ENCODE results near the gene CEBPE.
"Not testable (repeated sequence)": the region's sequence is repeated elsewhere in the genome, so short reads cannot be mapped to it uniquely, and the experiment has no call there.

The CEBPE gene

GRCh38 chr14:23120541-23121251, 1.6 kb upstream of the CEBPE start:
- DNase-seq, result peak; percentile 80

- no peak for DNase-seq
These were observed 590 bp upstream of the CEBPE start for GRCh38 chr14:23119363-23120327.

GRCh38 chr14:23117371-23118020, 1.6 kb downstream of the CEBPE start:
- no peak for DNase-seq

- no peak for DNase-seq
These were observed 3.1 kb downstream of the CEBPE start for GRCh38 chr14:23115918-23116317.

- DNase-seq, result peak; percentile 97
These were observed 3.9 kb downstream of the CEBPE start for GRCh38 chr14:23115039-23115731.

- no peak for DNase-seq
These were observed 4.4 kb downstream of the CEBPE start for GRCh38 chr14:23114669-23115038.

- no peak for DNase-seq
These were observed 5.0 kb downstream of the CEBPE start for GRCh38 chr14:23114120-23114458.

- DNase-seq, result no peak
These were observed 5.5 kb downstream of the CEBPE start for GRCh38 chr14:23113431-23114119.

- DNase-seq, result no peak
These were observed 6.5 kb downstream of the CEBPE start for GRCh38 chr14:23112359-23113178.

- no peak for DNase-seq
These were observed 8.3 kb downstream of the CEBPE start for GRCh38 chr14:23110579-23111365.

GRCh38 chr14:23109769-23110168, 9.3 kb downstream of the CEBPE start:
- no peak for DNase-seq

GRCh38 chr14:23108169-23108568, 10.9 kb downstream of the CEBPE start:
- not testable (repeated sequence) for DNase-seq

- DNase-seq, result not testable (repeated sequence)
These were observed 11.4 kb downstream of the CEBPE start for GRCh38 chr14:23107620-23108019.

- DNase-seq, result no peak
These were observed 12.4 kb downstream of the CEBPE start for GRCh38 chr14:23106747-23107045.

GRCh38 chr14:23105348-23105824, 13.7 kb downstream of the CEBPE start:
- DNase-seq, result no peak

- DNase-seq, result no peak
These were observed 14.3 kb downstream of the CEBPE start, which contains the start of gene CIROP for GRCh38 chr14:23104591-23105347. CIROP (minus strand) TSS chr14:23104989; CDS start chr14:23104920, 69 bp downstream.

GRCh38 chr14:23104070-23104590, 14.9 kb downstream of the CEBPE start:
- no peak for DNase-seq

GRCh38 chr14:23103581-23103980, 15.5 kb downstream of the CEBPE start:
- DNase-seq, result no peak

- DNase-seq, result no peak
These were observed 16.3 kb downstream of the CEBPE start for GRCh38 chr14:23102801-23103200.

Data from fibroblast of skin of back (primary cell).